ENCODE results near the gene QSOX1.

DNA sequence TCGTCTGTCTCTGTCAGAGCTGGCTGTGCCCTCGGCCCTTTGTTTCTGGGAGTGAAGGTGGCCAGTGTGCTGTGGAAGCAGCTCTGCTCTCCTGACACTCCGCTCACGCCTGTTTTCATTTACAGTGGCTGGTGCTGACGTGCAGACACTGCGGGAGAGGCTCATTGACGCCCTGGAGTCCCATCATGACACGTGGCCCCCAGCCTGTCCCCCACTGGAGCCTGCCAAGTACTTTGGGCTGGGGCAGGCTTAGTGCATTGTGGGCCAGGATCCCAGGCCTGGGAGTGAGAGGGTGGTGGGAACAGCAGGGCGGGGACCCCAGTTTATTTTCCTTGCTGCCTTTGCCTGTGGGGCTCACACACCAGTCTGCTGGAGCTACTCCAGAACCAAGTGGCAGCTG is 21.1 kb downstream of the QSOX1 start:
- TF ChIP-seq POLR2A (IDR thresholded peaks at IDR 0.05), result no peak
- TF ChIP-seq, protein P1, sequence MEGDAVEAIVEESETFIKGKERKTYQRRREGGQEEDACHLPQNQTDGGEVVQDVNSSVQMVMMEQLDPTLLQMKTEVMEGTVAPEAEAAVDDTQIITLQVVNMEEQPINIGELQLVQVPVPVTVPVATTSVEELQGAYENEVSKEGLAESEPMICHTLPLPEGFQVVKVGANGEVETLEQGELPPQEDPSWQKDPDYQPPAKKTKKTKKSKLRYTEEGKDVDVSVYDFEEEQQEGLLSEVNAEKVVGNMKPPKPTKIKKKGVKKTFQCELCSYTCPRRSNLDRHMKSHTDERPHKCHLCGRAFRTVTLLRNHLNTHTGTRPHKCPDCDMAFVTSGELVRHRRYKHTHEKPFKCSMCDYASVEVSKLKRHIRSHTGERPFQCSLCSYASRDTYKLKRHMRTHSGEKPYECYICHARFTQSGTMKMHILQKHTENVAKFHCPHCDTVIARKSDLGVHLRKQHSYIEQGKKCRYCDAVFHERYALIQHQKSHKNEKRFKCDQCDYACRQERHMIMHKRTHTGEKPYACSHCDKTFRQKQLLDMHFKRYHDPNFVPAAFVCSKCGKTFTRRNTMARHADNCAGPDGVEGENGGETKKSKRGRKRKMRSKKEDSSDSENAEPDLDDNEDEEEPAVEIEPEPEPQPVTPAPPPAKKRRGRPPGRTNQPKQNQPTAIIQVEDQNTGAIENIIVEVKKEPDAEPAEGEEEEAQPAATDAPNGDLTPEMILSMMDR (IDR thresholded peaks at IDR 0.05), result no peak

Data from transverse colon (tissue), 3 donors.